NCI-H1694 (cell line): ENCODE measurements around the gene PACS2.
"Not testable (repeated sequence)": the region's sequence is repeated elsewhere in the genome, so short reads cannot be mapped to it uniquely, and the experiment has no call there.

Experiments used
- DNase-seq: peaks from one replicate; lab custom pipeline; 2025; lab: John Stamatoyannopoulos, UW

Gene PACS2

DNA sequence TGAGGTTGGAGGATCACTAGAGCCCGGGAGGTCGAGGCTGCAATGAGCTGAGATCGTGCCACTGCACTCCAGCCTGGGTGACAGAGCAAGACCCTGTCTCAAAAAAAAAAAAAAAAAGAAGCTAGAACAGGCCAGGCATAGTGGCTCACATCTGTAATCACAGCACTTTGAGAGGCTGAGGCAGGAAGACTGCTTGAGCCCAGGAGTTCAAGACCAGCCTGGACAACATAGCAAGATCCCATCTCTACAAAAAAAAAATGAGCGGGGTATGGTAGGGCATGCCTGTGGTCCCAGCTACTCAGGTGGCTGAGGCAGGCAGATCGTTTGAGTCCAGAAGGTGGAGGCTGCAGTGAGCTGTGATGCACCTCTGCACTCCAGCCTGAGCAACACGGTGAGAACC lies 25.6 kb upstream of the PACS2 start:
- not testable (repeated sequence) for DNase-seq

DNA sequence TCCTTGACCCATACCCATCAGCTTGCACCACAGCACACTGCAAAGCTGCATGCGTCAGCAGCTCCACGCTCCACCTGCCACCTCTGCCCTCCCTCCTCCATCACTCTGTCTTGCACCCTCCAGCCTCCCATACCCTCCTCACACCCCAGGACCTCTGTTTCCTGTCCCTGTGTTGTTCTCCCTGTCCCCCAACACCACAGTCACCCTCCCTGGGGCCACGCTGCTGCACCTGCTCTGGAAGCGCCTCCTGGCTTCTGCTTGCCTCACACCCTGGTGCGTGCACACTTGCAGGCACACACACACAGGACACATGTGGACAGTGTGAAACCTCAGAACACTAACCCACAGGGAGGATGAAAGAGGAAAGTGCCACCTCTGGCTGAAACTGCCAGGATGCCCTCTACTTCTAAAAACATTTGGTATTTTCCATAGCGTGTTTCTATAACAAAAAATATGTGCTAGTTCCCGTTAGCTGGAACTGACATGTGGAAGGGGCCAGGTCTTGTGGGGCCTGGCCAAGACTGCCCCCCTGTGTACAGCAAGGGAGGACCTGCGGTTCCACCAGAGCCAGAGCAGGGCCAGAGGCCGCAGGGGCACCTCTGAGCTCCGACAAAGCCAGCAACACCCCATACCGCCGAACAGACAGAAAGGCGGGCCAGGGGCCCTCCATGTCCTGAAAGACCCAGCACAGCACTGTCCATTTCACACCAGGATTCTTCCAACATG lies 23.8 kb upstream of the PACS2 start:
- DNase-seq = no peak

DNA sequence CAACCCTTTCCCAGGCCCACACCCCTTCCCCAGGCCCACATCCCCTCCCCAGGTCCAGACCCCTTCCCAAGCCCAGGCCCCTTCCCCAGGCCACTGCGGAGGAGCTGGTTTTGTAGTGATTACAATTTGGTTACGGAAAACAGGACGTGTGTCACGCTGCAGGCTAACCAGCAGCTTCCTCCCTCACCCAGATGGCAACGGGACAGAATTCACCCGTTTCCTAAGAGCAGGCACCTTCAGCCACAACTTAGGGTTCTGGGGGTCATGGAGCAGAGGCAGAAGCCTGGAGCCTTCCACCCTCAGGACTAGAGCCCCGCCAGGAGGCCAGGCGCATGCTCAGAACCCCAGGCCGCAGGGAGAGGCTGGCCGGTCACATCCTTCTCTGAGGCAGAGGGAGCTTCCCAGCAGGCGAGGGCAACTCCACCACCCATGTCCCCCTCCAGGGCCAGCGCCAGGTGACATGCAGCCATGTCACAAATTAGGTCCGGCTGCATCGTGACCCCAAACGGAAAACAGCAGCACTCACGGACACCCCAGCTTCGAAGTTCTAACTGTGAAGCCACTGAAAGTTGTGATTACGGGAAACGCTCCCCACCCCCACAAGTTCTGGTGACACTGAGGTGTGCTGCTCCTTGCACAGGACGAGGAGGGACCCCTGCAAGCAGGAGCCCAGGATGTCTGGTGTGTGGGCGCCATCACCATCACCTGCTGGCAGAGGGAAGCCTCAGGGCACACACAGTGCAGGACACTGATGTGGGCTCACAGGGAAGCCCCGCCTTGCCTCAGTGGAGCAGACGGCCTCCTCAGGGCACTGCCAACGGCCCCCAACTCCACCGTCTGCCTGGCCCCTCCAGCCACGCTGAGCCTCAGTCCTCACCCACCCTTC lies 21.5 kb upstream of the PACS2 start:
- DNase-seq = no peak

DNA sequence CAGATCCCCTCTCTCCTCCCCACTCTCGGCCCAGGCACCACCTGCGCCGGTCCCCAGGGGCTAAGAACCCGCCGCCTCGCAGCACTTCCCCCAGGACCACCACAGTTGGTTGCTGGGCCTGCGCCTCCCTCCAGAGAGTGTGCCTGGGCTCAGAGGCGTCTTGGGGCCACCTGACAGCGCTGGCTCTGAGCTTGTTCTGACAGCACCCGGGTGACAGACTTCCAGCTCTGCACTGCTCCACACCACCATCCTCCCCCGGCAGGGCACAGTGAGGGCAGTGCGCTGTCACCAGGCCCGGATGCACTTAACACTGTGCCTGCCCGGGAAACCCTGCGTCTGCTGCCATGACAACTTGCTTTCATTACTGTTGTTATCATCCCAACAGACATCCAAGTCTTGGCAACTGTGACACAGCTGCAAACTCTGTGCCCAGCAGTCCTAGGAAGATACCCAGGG lies 20.4 kb upstream of the PACS2 start:
- peak; percentile 76 for DNase-seq

DNA sequence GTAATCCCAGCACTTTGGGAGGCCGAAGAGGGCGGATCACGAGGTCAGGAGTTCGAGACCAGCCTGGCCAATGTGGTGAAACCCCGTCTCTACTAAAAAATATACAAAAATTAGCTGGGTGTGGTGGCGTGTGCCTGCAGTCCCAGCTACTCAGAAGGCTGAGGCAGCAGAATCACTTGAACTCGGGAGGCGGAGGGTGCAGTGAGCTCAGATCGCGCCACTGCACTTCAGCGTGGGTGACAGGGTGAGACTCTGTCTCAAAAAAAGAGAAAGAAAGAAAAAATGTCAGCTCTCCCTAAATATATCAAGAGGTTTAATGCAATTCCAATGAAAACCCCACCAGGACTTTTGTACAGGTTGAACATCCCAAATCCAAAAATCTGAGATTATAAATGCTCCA lies 17.2 kb upstream of the PACS2 start:
- DNase-seq = not testable (repeated sequence)

DNA sequence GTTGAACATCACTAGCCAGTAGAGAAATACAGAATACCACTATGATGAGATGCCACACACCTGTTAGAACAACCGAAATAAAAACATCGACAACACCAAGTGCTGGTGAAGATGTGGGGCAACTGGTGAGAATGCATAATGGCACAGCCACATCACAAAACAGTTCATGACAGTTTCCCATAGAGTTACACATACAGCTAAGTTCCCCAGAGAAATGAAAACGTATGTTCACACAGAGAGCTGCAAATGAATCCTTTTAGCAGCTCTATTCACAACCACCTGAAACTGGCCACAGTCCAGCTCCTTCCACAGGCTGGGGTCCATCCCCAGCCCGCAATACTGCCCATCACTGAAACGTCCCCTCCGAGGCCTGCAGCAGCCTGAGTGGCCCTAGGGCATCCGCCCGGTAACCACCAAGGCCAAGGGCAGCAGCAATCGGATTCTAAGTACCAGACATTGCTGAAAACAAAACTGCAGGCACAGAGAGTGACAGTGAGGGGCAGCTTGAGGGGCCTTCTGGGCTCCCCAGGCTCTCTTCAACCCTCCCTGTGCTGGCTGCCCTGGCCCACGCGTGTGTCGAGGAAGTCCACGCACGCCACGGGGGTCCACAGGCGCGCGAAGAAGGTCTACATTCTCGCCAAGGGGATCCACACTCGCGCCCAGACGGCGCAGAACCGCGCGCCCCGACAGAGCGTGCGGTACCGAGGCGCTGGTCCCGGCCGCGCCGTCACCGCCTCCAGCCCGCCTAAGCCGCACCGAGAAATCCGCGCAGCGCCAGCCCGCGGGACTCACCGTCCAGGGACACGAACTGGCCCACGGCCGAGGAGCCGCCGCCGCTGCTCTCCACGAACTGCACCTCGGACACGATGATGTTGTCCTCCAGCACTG lies 14.7 kb upstream of the PACS2 start:
- peak; percentile 21 for DNase-seq

DNA sequence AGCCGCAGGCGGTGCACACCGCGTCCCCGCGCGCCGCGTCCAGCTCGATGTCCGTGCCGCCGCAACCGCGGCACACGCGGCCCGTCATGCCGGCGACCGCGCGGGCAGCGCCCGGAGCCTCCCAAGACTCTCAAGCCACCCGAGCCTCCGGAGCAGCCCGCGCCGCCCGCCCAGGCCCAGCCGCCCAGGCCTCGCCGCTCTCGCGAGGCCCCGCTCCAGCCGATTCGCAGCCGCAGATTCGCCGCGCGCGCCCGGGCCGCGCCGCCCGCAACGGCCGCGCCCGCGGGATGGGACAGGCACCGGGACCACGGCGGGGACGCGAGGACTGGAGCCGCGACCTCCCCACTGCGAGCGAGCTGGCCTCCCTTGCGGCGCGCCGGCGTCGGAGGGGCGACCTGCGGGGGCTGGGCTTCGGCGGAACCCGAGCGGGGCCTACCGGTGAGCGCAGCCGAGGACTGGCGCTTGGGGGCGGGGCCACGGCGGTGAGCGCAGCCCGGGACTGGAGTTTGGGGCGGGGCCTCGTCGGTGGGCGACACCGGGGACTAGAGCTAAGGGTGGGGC lies 13.9 kb upstream of the PACS2 start, which contains the start of gene BRF1:
Gene BRF1, minus strand, starts transcription at position 460 of the 561 bp plus-strand sequence. Its CDS starts 372 bp downstream, at position 88.
- peak; percentile 96 for DNase-seq

- peak; percentile 96 for DNase-seq
These were observed 13.2 kb upstream of the PACS2 start for GRCh38 chr14:105301103-105301914.

DNA sequence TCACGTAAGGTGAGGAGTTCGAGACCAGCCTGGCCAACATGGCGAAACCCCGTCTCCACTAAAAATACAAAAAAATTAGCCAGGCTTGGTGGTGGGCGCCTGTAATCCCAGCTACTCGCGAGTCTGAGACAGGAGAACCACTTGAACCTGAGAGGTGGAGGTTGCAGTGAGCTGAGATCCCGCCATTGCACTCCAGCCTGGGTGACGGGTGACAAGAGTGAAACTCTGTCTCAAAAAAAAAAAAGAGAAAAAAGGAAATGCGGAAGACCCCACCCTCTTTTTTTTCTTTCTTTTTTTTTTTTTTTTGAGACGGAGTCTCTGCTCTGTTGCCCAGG lies 12.7 kb upstream of the PACS2 start:
- DNase-seq = not testable (repeated sequence)

DNA sequence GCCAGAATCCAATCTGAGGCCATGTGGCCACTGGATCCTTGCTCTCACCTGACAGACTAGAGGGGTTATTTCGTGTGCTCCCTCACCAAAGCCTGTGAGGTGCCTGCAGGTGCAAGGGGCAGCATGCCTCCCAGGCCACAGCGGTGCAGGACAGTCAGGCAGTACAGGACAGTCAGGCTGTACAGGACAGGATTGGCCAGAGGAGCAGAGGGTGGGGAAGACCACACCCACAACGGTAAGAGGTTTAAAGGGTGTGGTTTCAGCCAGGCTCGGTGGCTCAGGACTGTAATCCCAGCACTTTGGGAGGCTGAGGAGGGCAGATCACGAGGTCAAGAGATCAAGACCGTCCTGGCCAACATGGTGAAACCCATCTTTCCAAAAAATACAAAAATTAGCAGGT lies 10.6 kb upstream of the PACS2 start:
- no peak for DNase-seq

- DNase-seq = no peak
These were observed 10.0 kb upstream of the PACS2 start for GRCh38 chr14:105304565-105304964.

GRCh38 chr14:105305345-105305744 lies 9.2 kb upstream of the PACS2 start:
- no peak for DNase-seq

DNA sequence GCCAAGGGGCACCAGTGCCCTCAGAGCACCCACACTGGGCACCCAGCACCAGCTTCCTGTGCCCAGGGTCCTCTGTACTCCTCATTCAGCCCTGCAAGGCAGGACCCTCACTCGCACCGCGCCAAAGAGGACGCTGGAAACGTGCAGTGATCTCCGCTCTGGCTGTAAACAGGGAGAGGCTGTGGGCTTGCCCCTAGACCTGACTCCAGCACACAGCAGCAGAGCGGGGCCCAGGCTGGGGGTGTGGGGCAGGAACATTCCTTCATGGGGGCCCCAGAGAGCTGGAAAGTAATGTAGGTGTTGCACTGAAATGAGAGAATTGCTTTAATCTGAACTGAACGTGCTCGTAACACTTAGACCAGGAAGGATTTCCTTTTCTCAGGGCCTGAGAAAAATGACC lies 8.8 kb upstream of the PACS2 start:
- DNase-seq = no peak

- DNase-seq = no peak
These were observed 7.4 kb upstream of the PACS2 start for GRCh38 chr14:105307052-105307727.

- no peak for DNase-seq
These were observed 5.2 kb upstream of the PACS2 start for GRCh38 chr14:105309371-105309770.

GRCh38 chr14:105311838-105312237 lies 2.7 kb upstream of the PACS2 start:
- DNase-seq = no peak

DNA sequence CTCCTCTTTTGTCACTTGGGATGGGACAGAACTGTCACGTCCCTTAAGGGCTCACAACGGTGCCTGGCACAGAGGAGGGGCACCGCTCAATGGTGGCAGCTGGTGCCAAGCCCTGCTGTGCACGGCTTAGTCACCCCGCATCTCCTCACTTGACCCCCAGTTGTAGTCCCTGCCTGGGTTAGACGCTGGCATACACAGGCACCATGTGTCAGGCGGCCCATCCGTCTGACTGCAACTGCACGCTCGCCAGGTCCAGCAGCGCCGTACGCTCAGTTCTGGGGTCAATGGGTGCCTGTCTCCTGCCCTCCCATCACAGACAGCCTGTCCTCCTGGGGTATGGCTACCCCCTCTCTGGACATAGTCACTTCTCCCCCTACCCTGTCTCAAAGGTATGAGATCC lies 1.6 kb upstream of the PACS2 start:
- no peak for DNase-seq

DNA sequence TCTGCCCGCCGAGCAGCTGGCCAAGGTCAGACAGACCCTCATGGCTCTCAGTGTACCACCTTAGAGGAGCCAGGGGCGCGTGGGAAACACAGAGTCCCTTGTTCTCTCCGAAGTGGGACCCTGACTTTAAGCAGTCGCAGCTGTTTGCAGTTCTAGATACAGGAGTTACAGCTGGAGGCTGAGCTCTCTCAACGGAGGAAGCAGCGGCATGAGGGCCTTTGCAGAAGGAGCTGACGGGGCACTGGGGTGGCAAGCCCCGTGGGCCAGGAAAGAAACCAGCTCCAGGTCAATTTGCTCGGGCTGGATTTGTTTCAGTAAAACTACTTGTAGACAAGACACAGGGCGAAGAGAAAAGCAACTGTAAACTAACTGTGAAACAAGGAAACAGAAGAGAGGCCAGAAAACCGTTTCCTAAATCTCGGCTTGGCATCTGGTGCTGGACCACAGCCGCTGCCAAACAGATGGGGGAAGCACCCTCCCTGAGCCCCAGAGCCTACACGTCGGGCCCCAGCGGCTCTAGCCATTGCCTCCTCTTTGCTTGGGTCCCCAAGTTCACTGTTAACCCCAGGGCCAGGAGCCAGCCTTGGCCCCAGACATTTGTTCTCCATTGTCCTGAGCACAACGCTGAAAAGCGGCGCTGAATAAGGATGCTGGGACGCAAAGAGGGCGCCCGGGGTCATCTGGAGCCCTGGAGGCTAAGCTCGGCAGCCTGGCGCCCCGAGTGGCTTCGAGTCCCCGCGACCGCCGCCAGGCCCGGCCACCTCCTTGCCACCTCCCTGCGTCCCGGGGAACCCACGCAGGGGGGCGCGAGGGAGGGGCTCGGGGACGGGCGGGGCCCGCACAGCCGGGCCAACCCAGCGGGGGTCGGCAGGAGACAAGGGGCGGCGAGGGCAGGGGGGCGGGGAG lies 914 bp upstream of the PACS2 start:
- peak; percentile 68 for DNase-seq

DNA sequence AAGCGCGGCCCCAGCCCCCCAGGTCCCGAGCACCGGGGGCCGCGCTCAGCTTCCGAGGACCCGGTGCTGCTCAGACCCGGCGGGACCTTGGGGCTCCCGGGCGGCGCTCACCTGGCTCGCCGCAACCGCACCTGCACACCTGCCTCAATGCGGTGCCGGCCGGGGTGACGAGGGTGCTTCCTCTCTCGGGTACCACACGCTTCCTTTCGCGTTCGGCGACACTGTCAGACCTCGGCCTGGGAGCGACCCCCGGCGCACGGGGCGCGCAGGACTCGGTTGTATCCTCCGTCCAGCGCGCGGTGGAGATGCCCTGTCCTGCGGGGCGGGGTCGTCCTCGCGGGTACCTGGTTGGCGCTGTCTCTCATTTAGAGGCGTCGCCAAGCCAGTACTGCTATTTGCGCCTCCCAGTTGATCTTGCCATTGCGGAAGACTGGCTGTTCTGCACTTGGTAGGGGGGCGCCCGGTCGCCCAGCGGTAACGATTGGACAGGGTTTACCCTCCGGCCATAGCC lies 718 bp downstream of the PACS2 start:
- DNase-seq = peak; percentile 35
